ENCODE results near the gene TFEC.

DNA sequence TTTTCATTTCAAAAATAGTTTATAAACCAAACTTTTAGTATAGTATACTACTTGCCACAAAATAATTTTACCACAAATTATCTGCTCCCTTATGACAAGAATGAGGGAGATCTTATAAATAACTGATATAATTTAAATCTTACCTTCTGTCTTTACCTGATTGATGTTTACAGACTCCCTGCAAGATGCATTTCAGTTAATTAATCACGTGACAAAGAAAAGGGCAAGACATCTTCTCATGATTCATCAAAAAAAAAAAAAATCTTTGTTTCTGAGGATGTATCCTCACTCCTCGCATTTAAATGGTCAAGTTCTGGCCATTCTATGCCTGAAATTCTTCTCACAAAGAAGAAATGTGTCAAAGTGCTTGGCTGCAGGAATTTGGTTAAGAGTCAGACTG lies 2.3 kb upstream of the TFEC start:
- TF ChIP-seq, protein P1, sequence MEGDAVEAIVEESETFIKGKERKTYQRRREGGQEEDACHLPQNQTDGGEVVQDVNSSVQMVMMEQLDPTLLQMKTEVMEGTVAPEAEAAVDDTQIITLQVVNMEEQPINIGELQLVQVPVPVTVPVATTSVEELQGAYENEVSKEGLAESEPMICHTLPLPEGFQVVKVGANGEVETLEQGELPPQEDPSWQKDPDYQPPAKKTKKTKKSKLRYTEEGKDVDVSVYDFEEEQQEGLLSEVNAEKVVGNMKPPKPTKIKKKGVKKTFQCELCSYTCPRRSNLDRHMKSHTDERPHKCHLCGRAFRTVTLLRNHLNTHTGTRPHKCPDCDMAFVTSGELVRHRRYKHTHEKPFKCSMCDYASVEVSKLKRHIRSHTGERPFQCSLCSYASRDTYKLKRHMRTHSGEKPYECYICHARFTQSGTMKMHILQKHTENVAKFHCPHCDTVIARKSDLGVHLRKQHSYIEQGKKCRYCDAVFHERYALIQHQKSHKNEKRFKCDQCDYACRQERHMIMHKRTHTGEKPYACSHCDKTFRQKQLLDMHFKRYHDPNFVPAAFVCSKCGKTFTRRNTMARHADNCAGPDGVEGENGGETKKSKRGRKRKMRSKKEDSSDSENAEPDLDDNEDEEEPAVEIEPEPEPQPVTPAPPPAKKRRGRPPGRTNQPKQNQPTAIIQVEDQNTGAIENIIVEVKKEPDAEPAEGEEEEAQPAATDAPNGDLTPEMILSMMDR (IDR thresholded peaks at IDR 0.05), result no peak
- no peak for TF ChIP-seq EZH2phosphoT487 (IDR thresholded peaks at IDR 0.05)

Data from neural progenitor cell (in vitro differentiated cells).